OCI-LY7 (cell line): ENCODE data around the gene MEF2A. TPM values are rescaled to one million over a fixed set of nuclear protein-coding genes. Genes with fewer than 3 reads are reported as not detected.

Experiments
- BruUV-seq: library from RNA; stranded (reverse); fragments of 400-500 nt; replicated peaks from 2 replicates; lab custom pipeline; 2021; lab: Mats Ljungman, UMichigan
- CTCF ChIA-PET: fragments of 300-600 bp; sonication (Branson Sonifier 250); formaldehyde crosslinking; loops from one replicate; lab custom pipeline; 2022; ENCODE audit warnings: antibody characterized with exemption; ENCODE audit not compliant: unreplicated experiment; lab: Charles Lee
- POLR2A ChIA-PET: fragments of 300-600 bp; sonication (Branson Sonifier 250); formaldehyde crosslinking; loops from one replicate; lab custom pipeline; 2022; ENCODE audit warnings: antibody characterized with exemption; lab: Charles Lee
- DNase-seq: peaks from one replicate; pipeline ENCODE4 v3.0.0-alpha.2; 2015; ENCODE audit warnings: low spot score
- H2AFZ ChIP-seq: fragments of 200-600 bp; sonication (generic), shearing (Covaris generic); 2 replicates; pipeline ENCODE4 v1.6.1; 2014; ENCODE audit warnings: mild to moderate bottlenecking, antibody characterized with exemption, low read length, moderate library complexity
- H3K27ac ChIP-seq: fragments of 200-600 bp; sonication (generic); 2 replicates; pipeline ENCODE4 v1.5.1; 2014; ENCODE audit warnings: mixed run types, low read depth, mild to moderate bottlenecking, moderate library complexity, low read length, inconsistent platforms; ENCODE audit not compliant: poor library complexity, severe bottlenecking
- H3K36me3 ChIP-seq: fragments of 200-600 bp; sonication (generic); 2 replicates; pipeline ENCODE4 v1.6.1; 2014; ENCODE audit warnings: mild to moderate bottlenecking, antibody characterized with exemption, low read length, moderate library complexity, mixed read lengths; ENCODE audit not compliant: insufficient read depth
- H3K4me1 ChIP-seq: fragments of 200-600 bp; sonication (generic); 2 replicates; pipeline ENCODE4 v1.5.1; 2014; ENCODE audit warnings: mild to moderate bottlenecking, low read length; ENCODE audit not compliant: insufficient read depth, poor library complexity, severe bottlenecking
- H3K4me2 ChIP-seq: fragments of 200-600 bp; sonication (generic); 2 replicates; pipeline ENCODE4 v1.6.1; 2014; ENCODE audit warnings: mild to moderate bottlenecking, low read length
- H3K4me3 ChIP-seq: fragments of 200-600 bp; sonication (generic); 2 replicates; pipeline ENCODE4 v1.5.1; 2014; ENCODE audit warnings: mild to moderate bottlenecking, low read depth, low read length; ENCODE audit not compliant: poor library complexity, severe bottlenecking
- H3K79me2 ChIP-seq: fragments of 200-600 bp; sonication (generic); 2 replicates; pipeline ENCODE4 v1.6.1; 2016; ENCODE audit warnings: low read depth, mild to moderate bottlenecking, low read length, moderate library complexity, mixed read lengths; ENCODE audit not compliant: insufficient read depth
- H3K9me2 ChIP-seq: fragments of 200-600 bp; sonication (generic); 2 replicates; pipeline ENCODE4 v1.6.1; 2016; ENCODE audit warnings: mild to moderate bottlenecking, low read length, mixed read lengths; ENCODE audit not compliant: insufficient read depth
- H3K9me3 ChIP-seq: fragments of 200-600 bp; sonication (generic); 2 replicates; pipeline ENCODE4 v1.6.1; 2014; ENCODE audit warnings: mild to moderate bottlenecking, mixed run types, low read length, mixed read lengths
- H4K20me1 ChIP-seq: fragments of 200-600 bp; sonication (generic); 2 replicates; pipeline ENCODE4 v1.6.1; 2014; ENCODE audit warnings: mild to moderate bottlenecking, antibody characterized with exemption, low read length, moderate library complexity, mixed read lengths; ENCODE audit not compliant: insufficient read depth
- CTCF ChIP-seq: fragments of 200-600 bp; sonication (generic); conservative IDR thresholded peaks from 2 replicates; pipeline ENCODE4 v1.5.1; 2014; ENCODE audit warnings: mild to moderate bottlenecking, antibody characterized with exemption, low read length, moderate library complexity, mixed read lengths
- EZH2phosphoT487 ChIP-seq: fragments of 200-600 bp; sonication (generic); IDR thresholded peaks from 2 replicates; pipeline ENCODE4 v1.6.1; 2018; ENCODE audit warnings: low read depth, borderline replicate concordance, mild to moderate bottlenecking, mixed run types, antibody characterized with exemption, low read length, moderate library complexity, mixed read lengths
- intact Hi-C: fragments of 100-400 bp; cut with micrococcal nuclease; formaldehyde crosslinking; loops from one replicate; pipeline ENCODE4 v1.10.0; 2022; ENCODE audit not compliant: unreplicated experiment
- total RNA-seq, 2 experiments: library from RNA; depleted of rRNA in 1 of 2; stranded (reverse); fragments of >200 nt in 1 of 2; shearing (Covaris generic) in 1 of 2; gene quantifications; 2 replicates each; pipeline ENCODE4 v1.2.3, GENCODE V29; 2014 to 2022

The MEF2A gene
- total RNA-seq, 2 experiments from 2014 or later: 28.0 to 38.2 TPM

DNA sequence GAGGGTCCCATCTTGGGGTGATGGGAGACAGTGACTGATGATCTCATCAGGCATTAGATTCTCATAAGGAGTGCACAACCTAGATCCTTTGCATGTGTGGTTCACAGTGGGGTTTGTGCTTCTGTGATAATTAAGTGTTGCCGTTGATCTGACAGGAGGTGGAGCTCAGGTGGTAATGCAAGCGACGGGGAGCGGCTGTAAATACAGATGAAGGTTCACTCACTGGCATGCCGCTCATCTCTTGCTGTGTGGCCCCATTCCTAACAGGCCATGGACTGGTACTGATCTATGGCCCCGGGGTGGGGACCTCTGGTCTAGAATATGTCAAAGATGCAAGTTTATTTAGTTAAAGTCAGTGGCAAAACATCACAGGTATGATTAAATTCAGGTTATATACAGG is 8.7 kb downstream of the MEF2A start:
- 0 out of 2 replicates have a peak, but pooled peaks cover 15% of the 10 kb centered on the region for H4K20me1 ChIP-seq
- no peak overlapping the region for H3K4me2 ChIP-seq
- H2AFZ ChIP-seq: no peak overlapping the region
- no peak for TF ChIP-seq CTCF
- no peak for TF ChIP-seq EZH2phosphoT487
- BruUV-seq: no TSS peak
- H3K4me3 ChIP-seq: no peak overlapping the region
- H3K4me1 ChIP-seq: no peaks in the 10 kb centered on the region
- no peaks in the 10 kb centered on the region for H3K9me2 ChIP-seq
- H3K27ac ChIP-seq: no peak overlapping the region
- intact Hi-C loops: no loop called here
- H3K79me2 ChIP-seq: peaks cover 94% of the 10 kb centered on the region
- ChIA-PET CTCF (no interaction called here), POLR2A (no interaction called here)
- no peak for DNase-seq
- H3K9me3 ChIP-seq: no peaks in the 10 kb centered on the region
- H3K36me3 ChIP-seq: no peaks in the 10 kb centered on the region

DNA sequence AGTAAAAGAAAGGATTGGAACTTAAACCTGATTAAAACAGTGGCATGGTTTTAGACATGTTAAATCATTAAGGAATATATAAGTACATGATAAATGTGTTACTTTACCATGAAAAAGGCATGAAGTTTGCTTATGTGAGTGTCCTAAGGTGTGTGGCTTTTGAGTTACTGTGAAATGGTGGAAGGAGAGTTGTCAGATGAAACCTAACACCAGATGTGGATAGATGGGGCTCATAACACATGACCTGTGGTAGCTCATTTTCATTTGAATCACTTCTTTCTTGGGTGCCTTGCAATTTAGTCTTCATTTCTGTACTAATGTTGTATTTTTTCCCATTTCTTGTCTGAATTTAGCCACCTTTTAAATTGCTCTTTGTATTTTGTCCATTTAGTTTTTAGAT is 13.0 kb downstream of the MEF2A start:
- Histone ChIP-seq H3K79me2 (peaks cover 89% of the 10 kb centered on the region), H3K9me3 (no peaks in the 10 kb centered on the region), H4K20me1 (peaks cover 9% of the 10 kb centered on the region; the same call in 1 of the 2 replicates), H3K9me2 (no peaks in the 10 kb centered on the region), H3K4me2 (peak overlapping the region; percentile 19; the same call in 1 of the 2 replicates), H3K27ac (no peak overlapping the region), H3K36me3 (peaks cover 2% of the 10 kb centered on the region; the same call in 1 of the 2 replicates), H3K4me1 (no peaks in the 10 kb centered on the region), H3K4me3 (no peak overlapping the region), H2AFZ (no peak overlapping the region)
- DNase-seq: no peak
- intact Hi-C loops: no loop called here
- POLR2A ChIA-PET: interaction anchor here (0.9 to 1.6 kb wide), 2 partner anchors 12 to 17 kb away, joined by 3 to 5 read pairs; no protein-coding TSS in a partner anchor
- BruUV-seq: no TSS peak
- CTCF ChIA-PET: no interaction called here
- TF ChIP-seq EZH2phosphoT487: no peak
- TF ChIP-seq CTCF: no peak

- H3K4me3 ChIP-seq: no peak overlapping the region
- no TSS peak for BruUV-seq
- no peak overlapping the region for H3K4me2 ChIP-seq
- no peak overlapping the region for H2AFZ ChIP-seq
- peaks cover 6% of the 10 kb centered on the region; the same call in 1 of the 2 replicates for H4K20me1 ChIP-seq
- peaks cover 86% of the 10 kb centered on the region; the same call in 1 of the 2 replicates for H3K79me2 ChIP-seq
- DNase-seq: no peak
- H3K27ac ChIP-seq: no peak overlapping the region
- POLR2A ChIA-PET: interaction anchor here (0.6 kb wide), 1 partner anchor 46 kb away, joined by 3 read pairs; no protein-coding TSS in a partner anchor
- intact Hi-C loops: no loop called here
- H3K9me3 ChIP-seq: peaks cover 3% of the 10 kb centered on the region; the same call in 1 of the 2 replicates
- TF ChIP-seq EZH2phosphoT487: no peak
- no peak for TF ChIP-seq CTCF
- peaks cover 5% of the 10 kb centered on the region; the same call in 1 of the 2 replicates for H3K36me3 ChIP-seq
- CTCF ChIA-PET: no interaction called here
- H3K4me1 ChIP-seq: no peaks in the 10 kb centered on the region
- no peaks in the 10 kb centered on the region for H3K9me2 ChIP-seq
Measured at GRCh38 chr15:99580076-99580475, 14.3 kb downstream of the MEF2A start.
